ENCODE measurements around the gene EGFR.

DNA sequence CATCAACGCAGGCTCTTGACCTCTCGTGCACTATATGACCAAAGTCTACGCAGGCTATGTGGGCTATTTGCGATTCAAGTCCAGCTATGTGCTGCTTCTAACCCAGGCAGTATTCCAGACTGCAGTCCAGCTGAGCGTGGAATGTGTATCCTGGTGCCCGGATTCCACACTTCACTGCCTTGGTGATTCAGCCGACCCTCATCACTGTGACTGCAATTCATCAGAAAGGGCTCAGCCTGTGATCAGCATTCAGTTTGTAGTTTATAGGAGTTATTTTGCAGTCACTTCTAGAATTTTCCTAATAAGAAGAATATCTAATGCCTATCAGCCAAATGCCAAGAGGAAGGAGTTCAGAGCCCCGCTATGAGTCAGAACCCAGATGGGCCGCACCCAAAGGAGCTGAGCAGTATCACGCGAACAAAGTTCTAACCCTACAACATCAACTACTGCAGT, 226.5 kb downstream of the EGFR start:
- TF ChIP-seq, protein P1, sequence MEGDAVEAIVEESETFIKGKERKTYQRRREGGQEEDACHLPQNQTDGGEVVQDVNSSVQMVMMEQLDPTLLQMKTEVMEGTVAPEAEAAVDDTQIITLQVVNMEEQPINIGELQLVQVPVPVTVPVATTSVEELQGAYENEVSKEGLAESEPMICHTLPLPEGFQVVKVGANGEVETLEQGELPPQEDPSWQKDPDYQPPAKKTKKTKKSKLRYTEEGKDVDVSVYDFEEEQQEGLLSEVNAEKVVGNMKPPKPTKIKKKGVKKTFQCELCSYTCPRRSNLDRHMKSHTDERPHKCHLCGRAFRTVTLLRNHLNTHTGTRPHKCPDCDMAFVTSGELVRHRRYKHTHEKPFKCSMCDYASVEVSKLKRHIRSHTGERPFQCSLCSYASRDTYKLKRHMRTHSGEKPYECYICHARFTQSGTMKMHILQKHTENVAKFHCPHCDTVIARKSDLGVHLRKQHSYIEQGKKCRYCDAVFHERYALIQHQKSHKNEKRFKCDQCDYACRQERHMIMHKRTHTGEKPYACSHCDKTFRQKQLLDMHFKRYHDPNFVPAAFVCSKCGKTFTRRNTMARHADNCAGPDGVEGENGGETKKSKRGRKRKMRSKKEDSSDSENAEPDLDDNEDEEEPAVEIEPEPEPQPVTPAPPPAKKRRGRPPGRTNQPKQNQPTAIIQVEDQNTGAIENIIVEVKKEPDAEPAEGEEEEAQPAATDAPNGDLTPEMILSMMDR (IDR thresholded peaks at IDR 0.05), result no peak
- no peak for TF ChIP-seq POLR2A (IDR thresholded peaks at IDR 0.05)

All from heart left ventricle (tissue), 13 donors.